H1 (cell line): ENCODE measurements around the gene ZNF212. TPM values are rescaled to one million over a fixed set of nuclear protein-coding genes. Genes with fewer than 3 reads are reported as not detected.

Experiments
- CTCF ChIA-PET: fragments of 300-600 bp; sonication (Branson Sonifier 250); formaldehyde crosslinking; loops from one replicate; lab custom pipeline; 2021; ENCODE audit not compliant: partially characterized antibody; lab: Charles Lee
- POLR2A ChIA-PET: fragments of 300-600 bp; sonication (Branson Sonifier 250); formaldehyde crosslinking; loops from one replicate; lab custom pipeline; 2021; ENCODE audit warnings: inconsistent platforms; ENCODE audit not compliant: partially characterized antibody; lab: Charles Lee
- DNase-seq, 2 experiments: peaks; one replicate each; pipeline versions ENCODE4 v3.0.0 to v3.0.0-alpha.2; 2010 to 2022; ENCODE audit warnings: low spot score in 2 of 2, low read depth in 1 of 2, mixed read lengths in 1 of 2
- FAIRE-seq: peaks from 2 replicates; lab custom pipeline; 2011; peaks lifted over from hg19 to GRCh38; lab: Jason Lieb, UNC
- H2AFZ ChIP-seq: 2 replicates; pipeline ENCODE4 v1.8.1; 2012; ENCODE audit warnings: low read length, inconsistent platforms
- H2AK5ac ChIP-seq: 2 replicates; pipeline ENCODE4 v1.6.1; 2013; ENCODE audit warnings: low read depth, low read length
- H2BK120ac ChIP-seq: replicated peaks from 2 replicates; pipeline ENCODE3; 2013; ENCODE audit warnings: low read depth, low read length, inconsistent platforms
- H2BK12ac ChIP-seq: 2 replicates; pipeline ENCODE4 v1.6.1; 2013; ENCODE audit warnings: low read depth, low read length
- H2BK15ac ChIP-seq: 2 replicates; pipeline ENCODE4 v1.6.1; 2013; ENCODE audit warnings: low read length
- H2BK20ac ChIP-seq: 2 replicates; pipeline ENCODE4 v1.6.1; 2013; ENCODE audit warnings: low read length
- H2BK5ac ChIP-seq: 2 replicates; pipeline ENCODE4 v1.6.1; 2013; ENCODE audit warnings: low read depth, low read length
- H3K14ac ChIP-seq: 2 replicates; pipeline ENCODE4 v1.6.1; 2013; ENCODE audit warnings: inconsistent platforms; ENCODE audit not compliant: insufficient read length
- H3K18ac ChIP-seq: 2 replicates; pipeline ENCODE4 v1.6.1; 2013; ENCODE audit warnings: low read length; ENCODE audit errors: extremely low read depth
- H3K23ac ChIP-seq: 2 replicates; pipeline ENCODE4 v1.6.1; 2013; ENCODE audit warnings: inconsistent platforms; ENCODE audit not compliant: insufficient read length
- H3K23me2 ChIP-seq: 2 replicates; pipeline ENCODE4 v1.6.1; 2013; ENCODE audit warnings: low read depth, low read length
- H3K27ac ChIP-seq: 2 replicates; pipeline ENCODE4 v1.6.1; 2011; ENCODE audit warnings: low read depth, low read length, inconsistent platforms
- H3K27me3 ChIP-seq, 4 experiments: replicated peaks in 1 of 4; 1 replicate in 1 of 4; 2 replicates in 3 of 4; pipeline versions ENCODE4 v1.6.1 to v1.8.1; 2011 to 2013; ENCODE audit warnings: low read length in 3 of 4, mild to moderate bottlenecking in 3 of 4, inconsistent platforms in 2 of 4, mixed read lengths in 2 of 4, moderate library complexity in 1 of 4; ENCODE audit not compliant: control insufficient read depth in 3 of 4, insufficient read depth in 3 of 4; ENCODE audit errors: extremely low read depth in 1 of 4
- H3K36me3 ChIP-seq, 4 experiments: 2 replicates each; pipeline versions ENCODE4 v1.6.1 to v1.8.1; 2011 to 2013; ENCODE audit warnings: mild to moderate bottlenecking in 4 of 4, low read length in 3 of 4, moderate library complexity in 2 of 4, control low read depth in 1 of 4, inconsistent platforms in 1 of 4; ENCODE audit not compliant: insufficient read depth in 4 of 4, control insufficient read depth in 2 of 4
- H3K4ac ChIP-seq: replicated peaks from 2 replicates; pipeline ENCODE3; 2013; ENCODE audit warnings: low read length, low read depth, mixed read lengths, inconsistent platforms; ENCODE audit not compliant: insufficient read length
- H3K4me1 ChIP-seq, 4 experiments: replicated peaks in 1 of 4; 1 replicate in 1 of 4; 2 replicates in 3 of 4; pipeline versions ENCODE4 v1.6.1 to v1.8.1; 2011 to 2013; ENCODE audit warnings: low read length in 3 of 4, inconsistent platforms in 2 of 4, mixed read lengths in 1 of 4; ENCODE audit not compliant: insufficient read depth in 4 of 4, control insufficient read depth in 3 of 4
- H3K4me2 ChIP-seq, 2 experiments: 2 replicates each; pipeline versions ENCODE4 v1.6.1 to v1.8.1; 2011 to 2013; ENCODE audit warnings: low read depth in 2 of 2, low read length in 2 of 2, control low read depth in 1 of 2, inconsistent platforms in 1 of 2, mild to moderate bottlenecking in 1 of 2; ENCODE audit not compliant: insufficient read depth in 1 of 2
- H3K4me3 ChIP-seq, 4 experiments: fragments of 200-600, 300-600 bp in 1 of 4; sonication (generic), shearing (Covaris generic), sonication (Bioruptor Twin) in 1 of 4; 2 replicates each; pipeline versions ENCODE4 v1.5.1 to v1.8.1; 2011 to 2016; ENCODE audit warnings: low read length in 4 of 4, low read depth in 3 of 4, control low read depth in 2 of 4, inconsistent platforms in 2 of 4, mild to moderate bottlenecking in 2 of 4, mixed read lengths in 1 of 4, moderate library complexity in 1 of 4; ENCODE audit not compliant: insufficient read depth in 2 of 4; ENCODE audit errors: extremely low read depth in 1 of 4
- H3K56ac ChIP-seq: replicated peaks from 2 replicates; pipeline ENCODE3; 2013; ENCODE audit warnings: low read depth, mild to moderate bottlenecking, mixed read lengths, low read length, inconsistent platforms; ENCODE audit not compliant: insufficient read length
- H3K79me1 ChIP-seq: 2 replicates; pipeline ENCODE4 v1.6.1; 2013; ENCODE audit warnings: low read depth, low read length, control low read depth
- H3K79me2 ChIP-seq, 2 experiments: 2 replicates each; pipeline versions ENCODE4 v1.6.1 to v1.8.1; 2012 to 2013; ENCODE audit warnings: low read length in 2 of 2, mild to moderate bottlenecking in 2 of 2, inconsistent platforms in 1 of 2; ENCODE audit not compliant: insufficient read depth in 2 of 2, control insufficient read depth in 1 of 2
- H3K9ac ChIP-seq, 4 experiments: replicated peaks in 1 of 4; 1 replicate in 1 of 4; 2 replicates in 3 of 4; pipeline versions ENCODE4 v1.6.1 to v1.8.1; 2011 to 2013; ENCODE audit warnings: low read depth in 3 of 4, low read length in 3 of 4, control low read depth in 2 of 4, mild to moderate bottlenecking in 2 of 4, moderate library complexity in 2 of 4, inconsistent platforms in 1 of 4; ENCODE audit errors: extremely low read depth in 1 of 4
- H3K9me3 ChIP-seq, 2 experiments: 2 replicates each; pipeline versions ENCODE4 v1.6.1 to v1.8.1; 2012 to 2013; ENCODE audit warnings: mild to moderate bottlenecking in 2 of 2, moderate library complexity in 2 of 2, control low read depth in 1 of 2, inconsistent platforms in 1 of 2, low read depth in 1 of 2, low read length in 1 of 2, mixed read lengths in 1 of 2; ENCODE audit not compliant: insufficient read depth in 2 of 2
- H4K20me1 ChIP-seq, 2 experiments: replicated peaks in 1 of 2; 2 replicates each; pipeline versions ENCODE3 to v1.8.1; 2011 to 2013; ENCODE audit warnings: inconsistent platforms in 2 of 2, low read length in 2 of 2, mild to moderate bottlenecking in 1 of 2; ENCODE audit not compliant: insufficient read depth in 2 of 2, control insufficient read depth in 1 of 2
- H4K5ac ChIP-seq: 2 replicates; pipeline ENCODE4 v1.6.1; 2013; ENCODE audit warnings: low read length, low read depth, mixed read lengths, inconsistent platforms; ENCODE audit not compliant: insufficient read length
- H4K8ac ChIP-seq: 2 replicates; pipeline ENCODE4 v1.8.0; 2013; ENCODE audit warnings: mild to moderate bottlenecking, moderate library complexity, low read length, inconsistent platforms; ENCODE audit not compliant: insufficient read depth; ENCODE audit errors: extremely low read depth
- H4K91ac ChIP-seq: replicated peaks from 2 replicates; pipeline ENCODE3; 2013; ENCODE audit warnings: low read length, mixed read lengths, inconsistent platforms; ENCODE audit not compliant: insufficient read length
- CTBP2 ChIP-seq: IDR thresholded peaks from 2 replicates; pipeline ENCODE4 v1.7.0; 2011; ENCODE audit warnings: borderline replicate concordance, mild to moderate bottlenecking, moderate library complexity, mixed read lengths, low read length; ENCODE audit not compliant: insufficient read depth, insufficient read length
- TAF1 ChIP-seq: IDR thresholded peaks from 2 replicates; pipeline ENCODE4 v1.6.1; 2011; ENCODE audit warnings: mild to moderate bottlenecking, low read depth, low read length
- WGBS, 2 experiments: shearing (Covaris generic) in 1 of 2; methylation state at CpG; one replicate each; pipeline versions ENCODE4 v1.1.6 to v1.1.7; 2013 to 2015; ENCODE audit warnings: low lambda C conversion rate in 2 of 2, mixed read lengths in 2 of 2, inconsistent platforms in 1 of 2, low coverage in 1 of 2, missing lambda C conversion rate in 1 of 2; ENCODE audit not compliant: insufficient replicate concordance in 2 of 2, insufficient coverage in 1 of 2, insufficient read length in 1 of 2; ENCODE audit errors: extremely low coverage in 1 of 2, missing lambda C conversion rate in 1 of 2; 5-methylcytosine and 5-hydroxymethylcytosine counted together
- polyA plus RNA-seq, 7 experiments: library from polyadenylated mRNA; depleted of rRNA in 3 of 7; stranded (reverse) in 5 of 7; unstranded in 2 of 7; fragments of >200 nt in 5 of 7; fragments of 200-250 nt in 2 of 7; gene quantifications; 1 replicate in 5 of 7; 2 replicates in 1 of 7; 4 replicates in 1 of 7; pipeline versions ENCODE4 v1.2.1 to v1.2.3, GENCODE V29; 2011 to 2013; ENCODE audit warnings: missing spikeins in 2 of 7, mixed read lengths in 2 of 7
- total RNA-seq: library from RNA; stranded (reverse); fragmentation: NEBNext Ultra II Directional; extraction: Animal tissue kit (Norgen Biotek cat#: 25700); gene quantifications from 2 replicates; pipeline ENCODE4 v1.2.1, GENCODE V29; 2021
- TF ChIP-seq, protein P1 (sequence below): IDR thresholded peaks from 2 replicates; pipeline ENCODE4 v1.6.1; 2012; ENCODE audit warnings: low read length, inconsistent platforms

The ZNF212 gene
- total and polyA plus RNA-seq, 2 of the 8 experiments (the other 6 are each of a cell fraction or from before 2014, with no cell fraction given) = 6.7 to 19.3 TPM

DNA sequence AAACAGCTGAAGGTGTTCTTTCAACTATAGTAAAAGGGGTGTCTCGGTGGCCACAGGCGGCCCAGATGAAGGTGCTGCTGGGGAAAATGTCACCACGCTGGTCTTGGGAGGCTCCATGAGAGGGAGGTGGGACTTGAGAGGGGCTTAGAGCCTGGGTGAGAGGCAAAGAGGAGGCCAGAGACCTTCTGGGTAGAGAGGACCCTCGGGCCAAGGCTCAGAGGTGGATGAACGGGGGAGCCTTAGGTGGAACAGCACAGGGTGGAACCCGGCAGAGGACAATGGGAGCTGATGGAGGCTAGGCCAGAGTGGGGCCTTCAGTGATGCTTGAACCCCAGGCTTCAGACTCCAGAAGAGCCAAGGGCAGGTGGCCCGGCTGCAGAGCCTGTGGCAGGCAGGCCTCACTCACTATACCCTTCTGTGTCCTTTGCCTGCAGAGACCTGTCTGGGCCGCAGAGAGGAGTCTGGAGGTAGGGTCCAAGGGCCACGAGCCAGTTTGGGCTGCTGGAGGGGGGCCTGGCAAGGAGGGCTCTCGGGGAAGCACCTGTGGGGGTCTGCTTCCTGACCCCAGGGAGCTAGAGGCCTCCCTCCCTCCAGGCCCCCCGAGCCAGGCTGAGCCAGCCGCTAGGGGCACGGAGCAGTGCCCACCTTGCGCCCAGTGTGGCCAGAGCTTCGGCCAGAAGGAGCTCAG lies 54.6 kb downstream of the ZNF212 start:
- no peak overlapping the region for H4K8ac ChIP-seq
- H3K27me3 ChIP-seq = no peaks in the 10 kb centered on the region
- H3K56ac ChIP-seq = no peak overlapping the region
- no peak overlapping the region for H3K14ac ChIP-seq
- H3K36me3 ChIP-seq = no peaks in the 10 kb centered on the region
- no peaks in the 10 kb centered on the region for H4K20me1 ChIP-seq
- no peak overlapping the region for H2BK20ac ChIP-seq
- ChIA-PET POLR2A (interaction anchor here (0.8 kb wide), 1 partner anchor 167 kb away, joined by 3 read pairs; the partner anchor contains the start of gene ZNF777), CTCF (interaction anchor here (0.6 to 2.1 kb wide), 5 partner anchors 10 to 104 kb away, joined by 3 to 6 read pairs (median 4); no protein-coding TSS in a partner anchor)
- H3K4me2 ChIP-seq = no peak overlapping the region
- no peak overlapping the region for H3K4ac ChIP-seq
- 90% methylated on average over 13 of the region's 15 CpGs; no CpG with 5 or more reads in 1 of the 2 experiments for WGBS, 2 experiments
- H2BK5ac ChIP-seq = no peak overlapping the region; the same call in 1 of the 2 replicates
- FAIRE-seq = no peak
- no peak overlapping the region for H2AFZ ChIP-seq
- 0 out of 7 replicates have a peak, but pooled peaks cover 0 to 2% (median 0%) of the 10 kb centered on the region in 4 experiments for H3K4me1 ChIP-seq
- no peaks in the 10 kb centered on the region for H3K23me2 ChIP-seq
- DNase-seq = no peak
- H4K5ac ChIP-seq = no peak overlapping the region
- H3K79me2 ChIP-seq = no peaks in the 10 kb centered on the region
- no peak overlapping the region for H2BK12ac ChIP-seq
- H4K91ac ChIP-seq = no peak overlapping the region
- H3K4me3 ChIP-seq = no peak overlapping the region
- H2AK5ac ChIP-seq = no peak overlapping the region
- H3K9ac ChIP-seq = no peak overlapping the region
- no peak overlapping the region for H3K18ac ChIP-seq
- H3K23ac ChIP-seq = no peak overlapping the region
- TF ChIP-seq, protein P1, sequence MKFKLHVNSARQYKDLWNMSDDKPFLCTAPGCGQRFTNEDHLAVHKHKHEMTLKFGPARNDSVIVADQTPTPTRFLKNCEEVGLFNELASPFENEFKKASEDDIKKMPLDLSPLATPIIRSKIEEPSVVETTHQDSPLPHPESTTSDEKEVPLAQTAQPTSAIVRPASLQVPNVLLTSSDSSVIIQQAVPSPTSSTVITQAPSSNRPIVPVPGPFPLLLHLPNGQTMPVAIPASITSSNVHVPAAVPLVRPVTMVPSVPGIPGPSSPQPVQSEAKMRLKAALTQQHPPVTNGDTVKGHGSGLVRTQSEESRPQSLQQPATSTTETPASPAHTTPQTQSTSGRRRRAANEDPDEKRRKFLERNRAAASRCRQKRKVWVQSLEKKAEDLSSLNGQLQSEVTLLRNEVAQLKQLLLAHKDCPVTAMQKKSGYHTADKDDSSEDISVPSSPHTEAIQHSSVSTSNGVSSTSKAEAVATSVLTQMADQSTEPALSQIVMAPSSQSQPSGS = no peak
- TF ChIP-seq TAF1 (no peak), CTBP2 (no peak)
- no peak overlapping the region for H2BK15ac ChIP-seq
- peaks cover 0 to 6% of the 10 kb centered on the region in 2 experiments; a peak in 1 of 4 replicates for H3K9me3 ChIP-seq
- no peak overlapping the region for H3K27ac ChIP-seq
- H2BK120ac ChIP-seq = no peak overlapping the region
- H3K79me1 ChIP-seq = no peaks in the 10 kb centered on the region
